ENCODE results near the gene SNRNP27.
A peak's percentile ranks its signal among the peaks of the same experiment; 100 is the strongest.
"Not testable (repeated sequence)": the region's sequence is repeated elsewhere in the genome, so short reads cannot be mapped to it uniquely, and the experiment has no call there.

SNRNP27 gene

GRCh38 chr2:69893684-69894551, at the start of gene SNRNP27:
Gene SNRNP27 (plus strand): TSS chr2:69893956. CDS start chr2:69893985, 29 bp downstream.
- DNase-seq = peak; percentile 60

- no peak for DNase-seq
Measured at GRCh38 chr2:69843993-69844392, 49.8 kb upstream of the SNRNP27 start.

GRCh38 chr2:69844560-69844959, 49.2 kb upstream of the SNRNP27 start:
- no peak for DNase-seq

- DNase-seq = no peak
Measured at GRCh38 chr2:69846182-69847067, 47.3 kb upstream of the SNRNP27 start.

- no peak for DNase-seq
Measured at GRCh38 chr2:69847068-69847828, 46.5 kb upstream of the SNRNP27 start.

GRCh38 chr2:69848186-69848790, 45.5 kb upstream of the SNRNP27 start:
- no peak for DNase-seq

- no peak for DNase-seq
Measured at GRCh38 chr2:69858261-69858660, 35.5 kb upstream of the SNRNP27 start.

- no peak for DNase-seq
Measured at GRCh38 chr2:69863298-69863697, 30.5 kb upstream of the SNRNP27 start.

- DNase-seq = no peak
Measured at GRCh38 chr2:69888451-69888850, 5.3 kb upstream of the SNRNP27 start.

- no peak for DNase-seq
Measured at GRCh38 chr2:69889302-69889701, 4.5 kb upstream of the SNRNP27 start.

- no peak for DNase-seq
Measured at GRCh38 chr2:69890881-69891280, 2.9 kb upstream of the SNRNP27 start.

GRCh38 chr2:69892838-69893424, 825 bp upstream of the SNRNP27 start:
- not testable (repeated sequence) for DNase-seq

GRCh38 chr2:69894737-69895136, 981 bp downstream of the SNRNP27 start:
- DNase-seq = not testable (repeated sequence)

GRCh38 chr2:69902213-69902922, 8.6 kb downstream of the SNRNP27 start:
- no peak for DNase-seq

GRCh38 chr2:69907216-69907615, 13.5 kb downstream of the SNRNP27 start:
- no peak for DNase-seq

- peak; percentile 55 for DNase-seq
Measured at GRCh38 chr2:69911985-69912563, 18.3 kb downstream of the SNRNP27 start.

- DNase-seq = peak; percentile 98
Measured at GRCh38 chr2:69914164-69914949, 20.6 kb downstream of the SNRNP27 start.

- DNase-seq = no peak
Measured at GRCh38 chr2:69914950-69915945, 21.5 kb downstream of the SNRNP27 start, which contains the start of gene MXD1. Gene MXD1 (plus strand): TSS chr2:69915109. CDS start chr2:69915331, 222 bp downstream.

- DNase-seq = no peak
Measured at GRCh38 chr2:69916106-69916505, 22.4 kb downstream of the SNRNP27 start.

Data from NCI-H2029 treated with DMSO at 0.1 percent for 48 hours (cell line).